Stimulated activated CD8-positive, alpha-beta memory T cell treated with anti-CD3 and anti-CD28 coated beads, Interleukin-12 subunit alpha, Interleukin-12 subunit beta, amount 100 ng/mL, for 4 hours (primary cell): Measurements from ENCODE around the gene MRGPRD.

ENCODE experiments used
- DNase-seq: peaks from one replicate; pipeline ENCODE4 v3.0.0-alpha.2; 2020; ENCODE audit warnings: low read depth

The MRGPRD gene

DNA sequence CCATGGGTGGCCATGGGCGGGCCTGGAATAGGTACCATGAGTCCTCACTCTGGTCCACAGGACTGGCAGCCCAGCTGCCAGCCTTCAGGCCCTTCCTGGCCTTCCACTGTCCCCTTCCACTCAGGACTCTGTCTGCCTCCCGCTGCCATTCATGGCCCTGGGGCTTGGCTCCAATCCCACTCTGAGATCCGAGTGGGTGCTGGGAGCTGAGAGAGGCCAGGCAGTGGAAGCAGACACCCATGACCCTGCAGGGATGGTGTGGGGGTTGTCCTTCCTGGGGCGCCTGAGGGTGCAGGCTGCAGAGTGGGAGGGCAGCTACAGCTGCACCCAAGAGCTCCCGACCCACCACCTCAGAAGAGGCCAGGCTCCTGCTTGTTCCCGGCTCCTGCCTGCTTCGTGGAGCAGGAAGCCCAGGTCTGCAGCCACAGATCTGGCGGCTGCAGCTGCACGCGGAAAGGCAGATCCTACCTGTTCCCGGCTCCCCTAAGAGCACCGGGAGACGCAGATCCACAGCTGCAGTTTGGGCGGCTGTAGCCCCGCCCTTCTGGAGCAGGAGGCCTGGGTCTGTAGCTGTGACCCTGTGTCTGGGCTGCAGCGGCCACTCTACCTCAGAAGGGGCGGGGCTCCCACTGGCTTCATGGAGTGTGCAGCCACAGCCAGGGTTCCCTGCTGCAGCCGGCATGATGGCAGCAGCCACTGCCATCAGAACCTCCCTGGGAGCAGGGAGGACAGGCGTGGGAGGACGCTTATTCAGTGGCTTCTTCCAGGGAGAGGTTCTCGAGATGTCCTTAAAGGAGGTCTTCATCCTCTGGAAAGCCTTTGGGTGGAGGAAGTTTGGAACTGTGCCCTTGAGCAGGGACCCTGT lies 49.6 kb downstream of the MRGPRD start:
- no peak for DNase-seq
